GM12892 (cell line): Measurements from ENCODE around the gene SOX15.
A peak's percentile ranks its signal among the peaks of the same experiment; 100 is the strongest.

Experiments used
- POLR2A ChIP-seq: IDR thresholded peaks from 2 replicates; pipeline ENCODE4 v1.6.1; 2011; ENCODE audit warnings: low read depth, low read length, control low read depth
- POLR2AphosphoS5 ChIP-seq: IDR thresholded peaks from 2 replicates; pipeline ENCODE4 v1.6.1; 2011; ENCODE audit warnings: low read depth, low read length, control low read depth
- TAF1 ChIP-seq: IDR thresholded peaks from 2 replicates; pipeline ENCODE4 v1.6.1; 2011; ENCODE audit warnings: low read depth, mild to moderate bottlenecking, control low read depth, low read length, borderline replicate concordance

GRCh38 chr17:7572338-7572587, 17.6 kb downstream of the SOX15 start:
- TF ChIP-seq POLR2A (no peak; the same call in 1 of the 2 replicates), POLR2AphosphoS5 (peak; percentile 70), TAF1 (peak; percentile 86)
